Stimulated activated naive B cell treated with anti-CD40 and anti-IgM and Interleukin-4, amounts not matched to agents 10 μg/mL and 1 μg/mL and 100 μg/mL, for 72 hours (primary cell): Measurements from ENCODE around the gene CCDC93.

Experiments
- ATAC-seq, 2 donors: fragments of 150-1000 bp; cut with Tn5 transposase; replicated peaks; 2 replicates each; pipeline ENCODE4 v1.10.0; 2021; ENCODE audit warnings: moderate library complexity in 1 of 2
- DNase-seq: peaks from one replicate; pipeline ENCODE4 v3.0.0; 2021
- H3K27ac Mint-ChIP-seq: one replicate; pipeline ENCODE4 v1.8.0; 2022; ENCODE audit warnings: mild to moderate bottlenecking, mixed read lengths
- H3K27me3 Mint-ChIP-seq, 2 donors: one replicate each; pipeline ENCODE4 v1.8.0; 2022; ENCODE audit warnings: mixed read lengths in 2 of 2
- H3K36me3 Mint-ChIP-seq, 2 donors: one replicate each; pipeline ENCODE4 v1.8.0; 2022; ENCODE audit warnings: mixed read lengths in 2 of 2, mild to moderate bottlenecking in 1 of 2
- H3K4me1 Mint-ChIP-seq, 2 donors: one replicate each; pipeline ENCODE4 v1.8.0; 2022; ENCODE audit warnings: mixed read lengths in 2 of 2, mild to moderate bottlenecking in 1 of 2
- H3K4me3 Mint-ChIP-seq, 2 donors: one replicate each; pipeline ENCODE4 v1.8.0; 2022; ENCODE audit warnings: mild to moderate bottlenecking in 2 of 2, mixed read lengths in 2 of 2, moderate library complexity in 1 of 2
- H3K9me3 Mint-ChIP-seq, 2 donors: one replicate each; pipeline ENCODE4 v1.8.0; 2022; ENCODE audit warnings: mixed read lengths in 2 of 2, mild to moderate bottlenecking in 1 of 2

Gene CCDC93

DNA sequence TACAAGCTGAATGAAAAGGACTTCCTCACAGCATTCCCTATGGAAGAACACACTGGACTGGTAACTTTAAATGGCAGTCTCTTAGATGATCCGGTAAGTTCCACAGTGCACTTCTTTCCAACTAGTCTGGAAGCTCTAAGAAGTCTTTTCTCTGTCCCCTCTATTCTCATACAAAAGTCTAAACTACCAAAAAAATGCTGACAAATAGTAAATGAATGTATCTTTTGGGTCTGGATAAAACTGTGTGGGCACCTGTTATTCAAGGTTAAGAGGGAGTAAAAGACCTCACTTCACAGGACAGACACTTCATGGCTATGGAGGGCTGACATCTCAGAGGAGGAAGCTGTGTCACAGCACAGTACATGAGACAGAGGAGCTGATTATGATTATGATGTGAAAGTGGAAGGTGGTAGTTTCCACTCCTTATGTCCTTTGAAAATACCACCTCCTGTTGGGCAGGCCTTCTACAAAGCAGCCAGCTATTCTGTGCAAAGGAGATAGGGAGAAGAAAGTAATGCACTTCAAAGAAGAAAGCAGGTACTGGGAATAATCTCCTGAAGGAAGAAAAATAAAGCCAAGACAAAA lies 23.9 kb downstream of the CCDC93 start:
- DNase-seq, result no peak
- Mint-ChIP-seq H3K36me3 (peaks cover 30 to 46% of the 10 kb centered on the region in 2 donors), H3K9me3 (no peaks in the 10 kb centered on the region), H3K27ac (no peak overlapping the region), H3K27me3 (no peaks in the 10 kb centered on the region), H3K4me3 (no peak overlapping the region), H3K4me1 (peaks cover 3 to 6% of the 10 kb centered on the region in 2 donors)
- no peak for ATAC-seq

DNA sequence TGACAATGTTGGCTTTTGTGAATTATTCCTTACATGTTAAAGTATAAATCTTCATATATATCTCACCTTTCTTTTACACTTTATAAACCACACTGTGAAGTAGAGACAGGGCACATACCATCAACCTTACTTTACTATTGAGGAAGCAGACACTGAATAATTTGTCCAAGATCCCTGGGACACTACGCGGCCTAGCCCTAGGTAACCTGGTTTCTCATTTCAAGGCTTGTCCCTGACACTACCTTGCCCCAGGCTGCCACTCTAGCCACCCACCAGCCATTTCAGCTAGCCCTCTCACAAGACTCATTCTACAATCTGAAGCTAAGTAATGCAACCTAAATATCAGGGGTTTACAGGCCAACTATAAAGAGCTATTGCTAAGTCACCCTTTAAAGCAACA lies 26.7 kb downstream of the CCDC93 start:
- Mint-ChIP-seq H3K27ac (no peak overlapping the region), H3K9me3 (no peaks in the 10 kb centered on the region), H3K27me3 (no peaks in the 10 kb centered on the region), H3K4me3 (no peak overlapping the region), H3K36me3 (peaks cover 39 to 58% of the 10 kb centered on the region in 2 donors), H3K4me1 (peaks cover 3 to 6% of the 10 kb centered on the region in 2 donors)
- DNase-seq, result no peak
- ATAC-seq, result no peak

DNA sequence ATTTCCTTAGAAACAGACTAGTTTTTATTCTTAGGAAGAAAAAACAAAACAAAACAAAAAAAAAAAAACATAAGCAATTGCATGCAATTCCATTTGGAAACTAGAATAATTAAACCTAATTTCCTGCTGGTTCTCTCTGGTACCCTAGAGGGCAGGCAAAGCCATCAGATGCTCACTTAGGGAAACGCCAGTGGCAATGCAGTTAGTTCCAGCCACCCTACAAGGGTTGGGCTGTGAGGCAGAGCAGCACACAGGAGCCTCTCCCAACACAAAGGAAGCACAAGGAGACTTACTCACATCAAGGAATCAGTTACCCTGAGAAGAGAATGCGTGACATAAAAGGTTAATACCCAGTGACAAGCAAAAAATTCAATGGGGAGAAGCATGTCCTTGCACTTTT lies 28.8 kb downstream of the CCDC93 start:
- H3K27me3 Mint-ChIP-seq, result no peaks in the 10 kb centered on the region
- H3K4me3 Mint-ChIP-seq, result peak overlapping the region in 1 of 2 donors; percentile 13
- peaks cover 3 to 11% of the 10 kb centered on the region in 2 donors for H3K4me1 Mint-ChIP-seq
- H3K27ac Mint-ChIP-seq, result no peak overlapping the region
- peaks cover 36 to 46% of the 10 kb centered on the region in 2 donors for H3K36me3 Mint-ChIP-seq
- no peak for ATAC-seq
- DNase-seq, result no peak
- H3K9me3 Mint-ChIP-seq, result no peaks in the 10 kb centered on the region

DNA sequence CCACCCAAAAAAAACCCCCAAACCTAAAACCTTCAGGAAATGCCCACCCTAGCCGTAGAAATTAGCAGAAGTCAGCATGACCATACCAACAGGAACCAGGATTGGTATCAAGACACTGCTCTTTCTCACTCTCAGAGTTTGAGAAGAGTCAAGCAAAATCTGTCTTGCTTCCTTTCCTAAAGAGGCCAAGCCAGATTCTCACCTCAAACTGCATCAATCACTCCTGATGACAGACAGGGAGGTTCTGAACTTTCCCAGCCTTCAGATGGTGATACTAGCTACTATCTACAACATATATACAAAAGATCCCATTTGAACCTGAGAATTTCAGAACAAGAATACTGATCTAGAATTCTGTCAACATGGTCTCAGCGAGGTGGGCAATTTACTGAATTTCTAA lies 29.7 kb downstream of the CCDC93 start:
- H3K27ac Mint-ChIP-seq, result no peak overlapping the region
- no peak overlapping the region for H3K4me3 Mint-ChIP-seq
- DNase-seq (no peak), ATAC-seq (no peak)
- H3K9me3 Mint-ChIP-seq, result no peaks in the 10 kb centered on the region
- no peaks in the 10 kb centered on the region for H3K27me3 Mint-ChIP-seq
- peaks cover 3 to 11% of the 10 kb centered on the region in 2 donors for H3K4me1 Mint-ChIP-seq
- H3K36me3 Mint-ChIP-seq, result peaks cover 35 to 41% of the 10 kb centered on the region in 2 donors

DNA sequence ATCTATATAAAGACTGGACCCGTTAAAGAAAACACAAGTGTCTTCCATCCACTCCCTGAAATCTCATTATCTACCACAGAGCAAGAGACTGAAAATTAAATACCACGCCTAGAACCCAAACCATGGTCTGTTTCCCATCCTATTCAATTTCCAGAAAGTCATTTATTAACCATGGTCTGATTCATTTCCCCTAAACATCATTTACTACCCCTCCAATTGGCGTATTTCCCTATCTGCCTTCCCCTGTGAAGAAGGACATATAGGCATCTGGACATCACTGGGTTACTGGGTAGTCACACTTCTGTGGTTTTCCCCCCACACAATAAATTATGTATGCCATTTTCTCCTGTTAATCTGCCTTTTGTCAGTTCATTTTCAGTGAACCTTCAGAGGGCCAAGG lies 30.8 kb downstream of the CCDC93 start:
- Mint-ChIP-seq H3K27ac (no peak overlapping the region), H3K4me1 (peaks cover 2 to 5% of the 10 kb centered on the region in 2 donors), H3K9me3 (no peaks in the 10 kb centered on the region), H3K4me3 (no peak overlapping the region), H3K27me3 (no peaks in the 10 kb centered on the region), H3K36me3 (peaks cover 31 to 39% of the 10 kb centered on the region in 2 donors)
- DNase-seq, result no peak
- no peak for ATAC-seq

DNA sequence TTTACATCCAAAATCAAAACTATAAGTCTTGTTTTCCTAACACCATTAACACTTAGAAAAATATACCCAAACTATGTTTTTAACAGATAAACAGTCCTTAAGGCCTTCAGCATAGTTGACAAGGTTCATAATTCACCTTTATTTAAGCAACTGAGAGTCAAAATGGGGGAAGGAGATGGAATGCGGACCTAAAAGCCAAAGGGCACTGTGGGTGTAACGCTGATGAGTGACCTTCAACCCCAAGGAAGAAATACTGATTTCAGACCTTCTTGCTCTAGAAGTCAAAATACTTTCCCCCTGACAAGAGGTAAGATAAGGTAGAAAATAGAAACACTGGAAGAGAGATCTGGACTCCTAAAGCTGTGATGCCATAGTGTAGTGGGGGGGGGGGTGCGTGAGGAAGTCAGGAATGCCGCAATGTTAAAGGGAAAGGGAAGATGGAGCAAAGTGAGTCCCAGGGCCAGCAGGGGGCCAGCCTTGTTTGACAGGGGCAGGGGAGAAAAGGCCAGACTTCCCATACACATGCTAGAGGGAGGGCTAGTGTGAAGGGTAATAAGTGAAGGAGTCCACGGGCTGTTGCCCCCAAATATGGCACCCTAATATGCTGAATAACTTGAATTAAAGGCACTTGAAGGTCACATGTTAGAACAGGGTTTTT lies 31.4 kb downstream of the CCDC93 start:
- peaks cover 2 to 5% of the 10 kb centered on the region in 2 donors for H3K4me1 Mint-ChIP-seq
- H3K27me3 Mint-ChIP-seq, result no peaks in the 10 kb centered on the region
- ATAC-seq (no peak), DNase-seq (no peak)
- no peak overlapping the region for H3K4me3 Mint-ChIP-seq
- no peak overlapping the region for H3K27ac Mint-ChIP-seq
- H3K9me3 Mint-ChIP-seq, result no peaks in the 10 kb centered on the region
- H3K36me3 Mint-ChIP-seq, result peaks cover 32 to 43% of the 10 kb centered on the region in 2 donors

DNA sequence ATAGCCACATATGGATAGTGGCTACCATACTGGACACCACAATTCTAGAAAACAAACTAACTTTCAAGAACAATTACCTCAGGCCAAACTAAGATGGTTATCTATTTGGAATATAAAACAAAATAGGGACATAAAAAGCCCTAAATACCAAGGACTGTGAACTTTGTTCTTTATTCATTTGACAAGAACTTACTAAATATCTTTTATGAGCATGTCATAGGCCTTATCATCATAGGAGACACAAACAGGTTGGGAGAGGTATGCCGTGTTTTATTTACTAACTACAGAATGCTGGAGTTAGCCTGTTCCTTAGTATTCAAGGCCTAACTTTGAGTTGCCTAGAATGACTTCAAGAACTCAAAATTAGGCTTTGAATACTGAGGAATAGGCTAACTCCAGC lies 32.1 kb downstream of the CCDC93 start:
- Mint-ChIP-seq H3K9me3 (no peaks in the 10 kb centered on the region), H3K27me3 (no peaks in the 10 kb centered on the region), H3K4me3 (no peak overlapping the region), H3K36me3 (peaks cover 31 to 40% of the 10 kb centered on the region in 2 donors), H3K4me1 (peaks cover 2 to 5% of the 10 kb centered on the region in 2 donors), H3K27ac (no peak overlapping the region)
- DNase-seq, result no peak
- no peak for ATAC-seq

DNA sequence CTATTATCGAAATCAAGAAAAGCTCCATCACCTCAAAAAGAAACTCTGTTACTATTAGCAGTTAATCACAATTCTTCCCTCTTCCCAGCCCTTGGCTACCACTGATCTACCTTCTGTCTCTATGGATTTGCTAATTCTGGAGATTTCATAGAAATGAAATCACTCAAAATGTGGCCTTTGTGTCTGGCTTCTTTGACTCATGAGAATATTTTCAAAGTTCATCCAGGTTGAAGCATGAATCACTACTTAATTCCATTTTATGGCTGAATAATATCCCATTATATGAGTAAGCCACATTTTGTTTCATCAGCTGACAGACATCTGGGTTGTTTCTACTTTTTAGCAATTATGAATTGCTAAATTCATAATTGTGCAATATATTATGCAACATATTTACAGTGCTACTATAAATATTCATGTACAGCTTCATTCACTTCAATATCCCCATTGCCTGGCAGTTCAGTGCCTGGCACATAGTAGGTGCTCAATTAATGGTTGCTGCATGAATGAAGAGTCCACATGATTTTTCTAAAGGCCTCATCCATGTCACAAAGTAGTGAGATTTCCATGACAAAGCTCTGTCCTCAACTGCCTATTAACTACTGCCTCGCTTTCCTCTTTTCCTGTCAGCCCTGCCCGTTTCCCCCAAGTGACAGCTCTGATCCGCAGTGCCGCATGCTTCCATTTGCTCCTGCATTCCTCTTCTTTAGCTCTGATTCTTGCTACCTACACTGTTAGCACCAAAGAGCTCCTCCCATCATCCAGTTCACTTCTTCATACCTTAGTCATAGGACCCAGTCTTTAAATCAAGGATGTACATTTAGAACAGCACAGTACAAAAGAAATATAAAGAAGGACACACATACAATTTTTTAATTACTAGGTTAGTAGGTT lies 32.8 kb downstream of the CCDC93 start:
- Mint-ChIP-seq H3K36me3 (peaks cover 34 to 44% of the 10 kb centered on the region in 2 donors), H3K27me3 (no peaks in the 10 kb centered on the region), H3K4me1 (peaks cover 2 to 5% of the 10 kb centered on the region in 2 donors), H3K4me3 (no peak overlapping the region), H3K27ac (no peak overlapping the region), H3K9me3 (no peaks in the 10 kb centered on the region)
- no peak for ATAC-seq
- no peak for DNase-seq

DNA sequence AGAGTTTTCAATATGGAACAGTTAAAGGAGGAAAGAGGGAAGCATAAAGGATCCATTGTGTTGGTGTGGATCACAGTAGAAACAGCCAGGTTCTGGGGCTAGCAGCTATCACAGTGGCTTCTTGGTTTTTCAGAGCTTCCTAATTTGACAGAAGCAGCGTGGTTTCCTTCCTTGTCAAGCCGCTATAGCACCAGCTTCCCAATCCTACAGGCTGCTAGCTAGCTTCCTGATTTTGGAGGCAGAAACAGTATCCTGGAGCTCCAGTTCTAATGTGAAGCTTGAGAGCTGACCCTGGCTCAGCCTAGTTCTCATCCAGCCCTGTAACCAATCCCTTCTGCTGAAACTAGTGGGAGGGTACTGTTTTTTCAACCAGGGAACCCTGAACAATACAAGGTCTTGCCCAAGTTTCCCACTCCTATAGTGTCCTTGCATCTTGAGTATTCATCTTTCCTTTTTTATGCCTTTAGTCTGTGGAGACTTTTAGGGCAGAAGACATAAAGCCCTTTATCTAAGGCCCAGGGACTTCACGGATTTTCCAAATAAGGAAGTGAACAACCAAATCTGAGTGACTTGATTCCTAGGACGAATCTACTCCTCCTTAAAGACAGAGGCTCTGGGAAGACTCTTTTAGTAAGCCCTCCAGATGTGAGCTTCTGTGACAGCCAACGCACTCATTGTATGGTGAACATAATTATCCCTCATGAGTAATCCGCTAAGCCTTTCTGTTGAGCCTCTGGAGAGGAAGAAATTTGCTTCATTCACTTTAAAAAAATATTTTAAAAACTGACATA lies 33.8 kb downstream of the CCDC93 start:
- no peak overlapping the region for H3K27ac Mint-ChIP-seq
- H3K4me1 Mint-ChIP-seq, result peaks cover 2 to 5% of the 10 kb centered on the region in 2 donors
- no peak overlapping the region for H3K4me3 Mint-ChIP-seq
- no peaks in the 10 kb centered on the region for H3K27me3 Mint-ChIP-seq
- ATAC-seq (no peak), DNase-seq (no peak)
- H3K36me3 Mint-ChIP-seq, result peaks cover 35 to 46% of the 10 kb centered on the region in 2 donors
- H3K9me3 Mint-ChIP-seq, result no peaks in the 10 kb centered on the region

DNA sequence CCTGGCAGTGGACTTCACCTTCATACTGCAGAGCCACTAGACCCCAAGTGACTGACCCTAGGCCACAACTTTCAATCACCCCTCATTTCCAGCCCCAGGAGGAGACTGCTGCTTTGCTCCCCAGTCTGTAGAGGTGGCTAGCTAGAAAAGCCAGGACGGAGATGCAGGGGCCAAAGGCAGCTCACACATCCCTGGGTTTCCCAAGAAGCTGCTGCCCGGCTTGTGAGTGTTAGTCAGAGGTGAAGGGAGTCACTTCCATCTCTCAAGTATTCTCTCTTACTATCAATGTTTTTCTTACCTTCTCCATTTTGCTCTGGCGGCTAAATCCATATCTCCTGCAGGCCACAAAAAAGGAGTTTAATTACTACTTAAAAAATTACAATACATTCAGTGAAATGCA lies 36.2 kb downstream of the CCDC93 start:
- no peak overlapping the region for H3K27ac Mint-ChIP-seq
- no peak for ATAC-seq
- H3K9me3 Mint-ChIP-seq, result no peaks in the 10 kb centered on the region
- H3K36me3 Mint-ChIP-seq, result peaks cover 35 to 50% of the 10 kb centered on the region in 2 donors
- H3K4me3 Mint-ChIP-seq, result no peak overlapping the region
- H3K4me1 Mint-ChIP-seq, result peaks cover 2 to 5% of the 10 kb centered on the region in 2 donors
- DNase-seq, result no peak
- H3K27me3 Mint-ChIP-seq, result no peaks in the 10 kb centered on the region

DNA sequence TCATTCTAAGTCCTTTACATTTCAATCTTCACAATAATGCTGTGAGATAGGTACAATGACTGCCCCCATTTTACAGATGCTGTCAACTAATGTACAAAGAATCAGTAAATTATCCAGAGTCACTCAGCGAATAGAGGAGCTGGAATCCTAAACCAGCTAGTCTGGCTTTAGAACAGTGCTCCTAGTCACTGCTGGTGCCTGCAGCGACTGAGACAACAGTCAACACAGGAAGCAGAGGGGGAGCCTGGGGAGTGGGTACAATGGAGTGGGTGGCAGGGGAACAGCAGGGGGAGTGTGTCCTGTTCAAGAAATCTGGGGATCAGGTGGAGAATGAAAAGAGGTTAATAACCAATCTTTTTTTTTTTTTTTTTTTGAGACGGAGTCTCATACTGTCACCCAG lies 37.3 kb downstream of the CCDC93 start:
- no peak for ATAC-seq
- H3K9me3 Mint-ChIP-seq, result no peaks in the 10 kb centered on the region

DNA sequence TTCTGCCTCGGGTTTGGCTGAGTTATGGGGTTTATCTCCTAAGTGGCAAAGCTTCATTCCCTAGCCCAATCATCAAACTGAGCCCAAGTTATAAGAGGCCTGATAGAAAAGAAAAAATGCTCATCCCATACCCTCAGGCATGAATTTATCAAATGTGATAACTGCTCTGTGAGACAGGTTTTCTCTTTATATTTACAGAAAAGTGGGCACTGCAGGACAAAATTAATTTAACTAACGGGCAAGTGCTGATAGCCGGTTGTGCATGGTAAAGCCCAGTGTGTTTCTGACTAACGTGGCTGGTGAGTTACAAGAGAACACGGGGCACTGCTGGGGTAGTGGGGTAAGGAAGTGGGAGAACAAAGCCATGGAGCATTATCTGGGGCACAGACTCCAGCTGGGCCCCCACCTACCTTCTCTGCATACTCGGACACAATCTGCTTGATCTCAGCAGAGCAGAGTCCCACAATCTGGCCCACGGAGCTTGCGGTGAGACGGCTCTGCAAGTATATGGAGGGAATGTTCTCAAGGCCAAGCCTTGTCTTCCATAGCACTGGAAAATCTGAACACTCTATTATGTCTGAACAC lies 40.3 kb downstream of the CCDC93 start:
- no peaks in the 10 kb centered on the region for H3K27me3 Mint-ChIP-seq
- no peak for ATAC-seq
- H3K4me3 Mint-ChIP-seq, result no peak overlapping the region
- peaks cover 2 to 3% of the 10 kb centered on the region in 2 donors for H3K4me1 Mint-ChIP-seq
- H3K27ac Mint-ChIP-seq, result no peak overlapping the region
- H3K36me3 Mint-ChIP-seq, result peaks cover 44 to 63% of the 10 kb centered on the region in 2 donors
- no peak for DNase-seq
- no peaks in the 10 kb centered on the region for H3K9me3 Mint-ChIP-seq

More for the DNA sequence above, 37.3 kb downstream of the CCDC93 start:
- Mint-ChIP-seq H3K27ac (no peak overlapping the region), H3K36me3 (peaks cover 38 to 53% of the 10 kb centered on the region in 2 donors), H3K4me3 (no peak overlapping the region), H3K27me3 (no peaks in the 10 kb centered on the region), H3K4me1 (peaks cover 2 to 5% of the 10 kb centered on the region in 2 donors)
- no peak for DNase-seq

DNA sequence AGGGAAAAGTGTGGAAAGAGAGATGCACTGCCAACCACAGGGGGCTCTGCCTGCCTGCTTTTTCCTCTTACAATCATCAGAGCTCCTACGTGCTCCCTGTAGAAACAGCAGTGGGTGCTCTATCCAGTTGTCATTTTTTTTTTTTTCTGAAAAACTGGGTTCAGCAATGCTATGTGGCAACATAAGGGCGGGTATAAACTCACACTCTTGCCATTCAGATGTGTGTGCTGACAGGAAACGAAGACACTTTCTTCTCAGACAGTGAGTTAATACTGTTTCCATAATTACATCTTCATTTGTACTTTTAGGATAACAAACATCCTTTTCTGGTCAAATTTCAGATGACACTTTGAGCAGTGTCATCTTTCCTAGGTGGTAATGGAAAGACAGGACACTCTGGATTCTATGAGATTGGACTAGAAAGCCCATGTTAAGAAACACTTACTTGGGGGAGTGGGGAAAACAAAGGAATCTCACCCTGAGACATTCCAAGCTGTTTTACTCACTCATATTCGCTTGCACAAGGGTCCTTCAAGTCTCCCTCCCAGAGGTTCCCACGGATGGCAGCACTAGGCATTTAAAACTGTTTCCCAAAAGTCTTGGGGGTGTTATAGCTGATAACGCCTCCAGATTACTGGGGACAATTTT lies 41.3 kb downstream of the CCDC93 start:
- Mint-ChIP-seq H3K36me3 (peaks cover 45 to 63% of the 10 kb centered on the region in 2 donors), H3K9me3 (no peaks in the 10 kb centered on the region), H3K27me3 (no peaks in the 10 kb centered on the region), H3K4me1 (peaks cover 3 to 10% of the 10 kb centered on the region in 2 donors), H3K27ac (no peak overlapping the region), H3K4me3 (no peak overlapping the region)
- no peak for DNase-seq
- no peak for ATAC-seq
